Panc1 (cell line): ENCODE measurements around the gene OR3A3. TPM values are rescaled to one million over a fixed set of nuclear protein-coding genes. Genes with fewer than 3 reads are reported as not detected.
A peak's percentile ranks its signal among the peaks of the same experiment; 100 is the strongest.
"Not testable (repeated sequence)": the region's sequence is repeated elsewhere in the genome, so short reads cannot be mapped to it uniquely, and the experiment has no call there.

Experiments
- ATAC-seq: fragments of 200-7000 bp; cut with Tn5 transposase; 2 replicates; pipeline ENCODE4 v1.9.1; 2020; ENCODE audit warnings: mild to moderate bottlenecking, moderate library complexity
- BruUV-seq: library from RNA; stranded (reverse); fragments of 400-500 nt; replicated peaks from 2 replicates; lab custom pipeline; 2021; lab: Mats Ljungman, UMichigan
- CTCF ChIA-PET: fragments of 300-600 bp; sonication (Branson Sonifier 250); formaldehyde crosslinking; loops from one replicate; lab custom pipeline; 2022; ENCODE audit warnings: antibody characterized with exemption; lab: Charles Lee
- POLR2A ChIA-PET: fragments of 300-600 bp; sonication (Branson Sonifier 250); formaldehyde crosslinking; loops from one replicate; lab custom pipeline; 2022; ENCODE audit warnings: antibody characterized with exemption; lab: Charles Lee
- DNase-seq: peaks from one replicate; pipeline ENCODE4 v3.0.0-alpha.2; 2010; ENCODE audit warnings: low read depth, low spot score
- H3K27ac ChIP-seq: 2 replicates; pipeline ENCODE4 v1.5.1; 2011; ENCODE audit warnings: mild to moderate bottlenecking, low read length, inconsistent platforms
- H3K27me3 ChIP-seq: fragments of 200-500 bp; sonication (Bioruptor generic); 2 replicates; pipeline ENCODE4 v1.6.0; 2014; ENCODE audit warnings: low read length, inconsistent platforms; ENCODE audit not compliant: control insufficient read depth, insufficient read depth
- H3K36me3 ChIP-seq: fragments of 200-500 bp; sonication (Bioruptor generic); 2 replicates; pipeline ENCODE4 v1.5.1; 2014; ENCODE audit warnings: inconsistent platforms, mild to moderate bottlenecking, low read length, moderate library complexity; ENCODE audit not compliant: control insufficient read depth, insufficient read depth
- H3K4me1 ChIP-seq: 2 replicates; pipeline ENCODE4 v1.5.1; 2011; ENCODE audit warnings: inconsistent platforms, mild to moderate bottlenecking, low read length, moderate library complexity; ENCODE audit not compliant: control insufficient read depth, insufficient read depth
- H3K4me3 ChIP-seq, 2 experiments: 2 replicates each; pipeline ENCODE4 v1.5.1; 2011 to 2012; ENCODE audit warnings: low read depth in 2 of 2, low read length in 2 of 2, mild to moderate bottlenecking in 2 of 2, inconsistent platforms in 1 of 2, moderate library complexity in 1 of 2
- H3K9me3 ChIP-seq: fragments of 200-500 bp; sonication (Bioruptor generic); 2 replicates; pipeline ENCODE4 v1.5.1; 2014; ENCODE audit warnings: low read depth, mild to moderate bottlenecking, inconsistent platforms, low read length, moderate library complexity; ENCODE audit not compliant: control insufficient read depth, insufficient read depth
- POLR2AphosphoS5 ChIP-seq: IDR thresholded peaks from 2 replicates; pipeline ENCODE4 v1.6.1; 2012; ENCODE audit warnings: mild to moderate bottlenecking, low read depth, low read length, moderate library complexity
- SIN3A ChIP-seq: IDR thresholded peaks from 2 replicates; pipeline ENCODE4 v1.6.1; 2012; ENCODE audit warnings: low read depth, mild to moderate bottlenecking, low read length, moderate library complexity, borderline replicate concordance; ENCODE audit not compliant: insufficient read depth
- TCF7L2 ChIP-seq: IDR thresholded peaks from 2 replicates; pipeline ENCODE4 v1.6.1; 2011; ENCODE audit warnings: mild to moderate bottlenecking, low read depth, low read length, inconsistent platforms
- in situ Hi-C: cut with HindIII; loops from 2 replicates; pipeline ENCODE4 v1.10.0; 2016; ENCODE audit warnings: low sequenced_read_pairs, low pct_unique_long_range_greater_than_20kb
- intact Hi-C: fragments of 100-400 bp; cut with micrococcal nuclease; formaldehyde crosslinking; loops from one replicate; pipeline ENCODE4 v1.10.0; 2022; ENCODE audit not compliant: unreplicated experiment
- total RNA-seq: library from RNA; stranded (reverse); gene quantifications from one replicate; pipeline ENCODE4 v1.2.1, GENCODE V29; 2021; ENCODE audit not compliant: unreplicated experiment
- TF ChIP-seq, protein P1 (sequence below): fragments of 450-650 bp; IDR thresholded peaks from 2 replicates; pipeline ENCODE4 v1.5.1; 2017; ENCODE audit warnings: mild to moderate bottlenecking
- TF ChIP-seq, protein P2 (sequence below), 2 experiments: IDR thresholded peaks; 2 replicates each; pipeline ENCODE4 v1.6.1; 2011 to 2012; ENCODE audit warnings: low read depth in 2 of 2, control low read depth in 1 of 2, low read length in 1 of 2, mild to moderate bottlenecking in 1 of 2, moderate library complexity in 1 of 2; ENCODE audit not compliant: insufficient read depth in 1 of 2

The OR3A3 gene
- total RNA-seq, 1 experiment from 2014 or later: not detected

DNA sequence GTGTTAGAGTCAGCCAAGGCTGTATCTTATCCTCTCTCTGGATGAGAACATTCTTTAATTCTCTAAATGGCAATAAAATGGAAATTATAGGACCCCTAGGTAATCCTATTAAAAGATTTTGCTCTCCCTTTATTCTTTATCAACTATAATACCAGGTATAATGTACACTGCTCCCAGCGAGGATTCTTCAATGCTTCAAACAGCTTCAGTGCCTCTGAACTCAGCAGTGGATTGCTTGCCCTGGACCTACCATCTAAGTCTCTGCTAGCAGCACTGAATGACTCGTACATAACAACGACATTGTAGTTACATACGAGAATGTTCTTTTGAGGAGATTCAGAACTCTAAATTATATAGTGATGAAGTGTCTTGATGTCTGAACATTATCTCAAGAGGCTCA, 21.4 kb upstream of the OR3A3 start:
- ChIA-PET POLR2A (interaction anchor here (0.7 kb wide), 1 partner anchor 21 kb away, joined by 3 read pairs; no protein-coding TSS in a partner anchor), CTCF (no interaction called here)
- no peaks in the 10 kb centered on the region for H3K36me3 ChIP-seq
- DNase-seq (no peak), ATAC-seq (no peak)
- no peaks in the 10 kb centered on the region for H3K27me3 ChIP-seq
- no peak overlapping the region for H3K27ac ChIP-seq
- 0 out of 2 replicates have a peak, but pooled peaks cover 3% of the 10 kb centered on the region for H3K9me3 ChIP-seq
- TF ChIP-seq TCF7L2 (no peak), SIN3A (no peak), POLR2AphosphoS5 (no peak)
- TF ChIP-seq, protein P1, sequence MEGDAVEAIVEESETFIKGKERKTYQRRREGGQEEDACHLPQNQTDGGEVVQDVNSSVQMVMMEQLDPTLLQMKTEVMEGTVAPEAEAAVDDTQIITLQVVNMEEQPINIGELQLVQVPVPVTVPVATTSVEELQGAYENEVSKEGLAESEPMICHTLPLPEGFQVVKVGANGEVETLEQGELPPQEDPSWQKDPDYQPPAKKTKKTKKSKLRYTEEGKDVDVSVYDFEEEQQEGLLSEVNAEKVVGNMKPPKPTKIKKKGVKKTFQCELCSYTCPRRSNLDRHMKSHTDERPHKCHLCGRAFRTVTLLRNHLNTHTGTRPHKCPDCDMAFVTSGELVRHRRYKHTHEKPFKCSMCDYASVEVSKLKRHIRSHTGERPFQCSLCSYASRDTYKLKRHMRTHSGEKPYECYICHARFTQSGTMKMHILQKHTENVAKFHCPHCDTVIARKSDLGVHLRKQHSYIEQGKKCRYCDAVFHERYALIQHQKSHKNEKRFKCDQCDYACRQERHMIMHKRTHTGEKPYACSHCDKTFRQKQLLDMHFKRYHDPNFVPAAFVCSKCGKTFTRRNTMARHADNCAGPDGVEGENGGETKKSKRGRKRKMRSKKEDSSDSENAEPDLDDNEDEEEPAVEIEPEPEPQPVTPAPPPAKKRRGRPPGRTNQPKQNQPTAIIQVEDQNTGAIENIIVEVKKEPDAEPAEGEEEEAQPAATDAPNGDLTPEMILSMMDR: no peak
- TF ChIP-seq, protein P2, sequence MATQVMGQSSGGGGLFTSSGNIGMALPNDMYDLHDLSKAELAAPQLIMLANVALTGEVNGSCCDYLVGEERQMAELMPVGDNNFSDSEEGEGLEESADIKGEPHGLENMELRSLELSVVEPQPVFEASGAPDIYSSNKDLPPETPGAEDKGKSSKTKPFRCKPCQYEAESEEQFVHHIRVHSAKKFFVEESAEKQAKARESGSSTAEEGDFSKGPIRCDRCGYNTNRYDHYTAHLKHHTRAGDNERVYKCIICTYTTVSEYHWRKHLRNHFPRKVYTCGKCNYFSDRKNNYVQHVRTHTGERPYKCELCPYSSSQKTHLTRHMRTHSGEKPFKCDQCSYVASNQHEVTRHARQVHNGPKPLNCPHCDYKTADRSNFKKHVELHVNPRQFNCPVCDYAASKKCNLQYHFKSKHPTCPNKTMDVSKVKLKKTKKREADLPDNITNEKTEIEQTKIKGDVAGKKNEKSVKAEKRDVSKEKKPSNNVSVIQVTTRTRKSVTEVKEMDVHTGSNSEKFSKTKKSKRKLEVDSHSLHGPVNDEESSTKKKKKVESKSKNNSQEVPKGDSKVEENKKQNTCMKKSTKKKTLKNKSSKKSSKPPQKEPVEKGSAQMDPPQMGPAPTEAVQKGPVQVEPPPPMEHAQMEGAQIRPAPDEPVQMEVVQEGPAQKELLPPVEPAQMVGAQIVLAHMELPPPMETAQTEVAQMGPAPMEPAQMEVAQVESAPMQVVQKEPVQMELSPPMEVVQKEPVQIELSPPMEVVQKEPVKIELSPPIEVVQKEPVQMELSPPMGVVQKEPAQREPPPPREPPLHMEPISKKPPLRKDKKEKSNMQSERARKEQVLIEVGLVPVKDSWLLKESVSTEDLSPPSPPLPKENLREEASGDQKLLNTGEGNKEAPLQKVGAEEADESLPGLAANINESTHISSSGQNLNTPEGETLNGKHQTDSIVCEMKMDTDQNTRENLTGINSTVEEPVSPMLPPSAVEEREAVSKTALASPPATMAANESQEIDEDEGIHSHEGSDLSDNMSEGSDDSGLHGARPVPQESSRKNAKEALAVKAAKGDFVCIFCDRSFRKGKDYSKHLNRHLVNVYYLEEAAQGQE (IDR thresholded peaks at IDR 0.05; ENCODE audit: insufficient read depth in 1 of 2, low read depth in 2 of 2, low read length in 1 of 2): no peak
- no peaks in the 10 kb centered on the region for H3K4me1 ChIP-seq
- in situ Hi-C loops (no loop called here), intact Hi-C loops (no loop called here)
- BruUV-seq: no TSS peak
- H3K4me3 ChIP-seq: no peak overlapping the region

- in situ Hi-C loops, DNase-seq, intact Hi-C loops, H3K9me3 ChIP-seq, BruUV-seq, H3K4me1 ChIP-seq, H3K4me3 ChIP-seq, H3K27ac ChIP-seq, CTCF ChIA-PET, POLR2A ChIA-PET, H3K27me3 ChIP-seq, ATAC-seq, H3K36me3 ChIP-seq: not testable (repeated sequence)
- TF ChIP-seq, protein P2 (IDR thresholded peaks at IDR 0.05; ENCODE audit: insufficient read depth in 1 of 2, low read depth in 2 of 2, low read length in 1 of 2): peak; percentile 76 to 77; a peak in 3 of 4 replicates
Measured at GRCh38 chr17:3397801-3398200, 13.4 kb upstream of the OR3A3 start.
